MM.1S (cell line): ENCODE measurements around the gene SLC6A7.

Source experiments
- DNase-seq: peaks from one replicate; pipeline ENCODE4 v3.0.0-alpha.2; 2015
- H2AFZ ChIP-seq: fragments of 300-600 bp; sonication (generic); 2 replicates; pipeline ENCODE4 v1.6.0; 2016; ENCODE audit warnings: antibody characterized with exemption, low read length
- H3F3A ChIP-seq: fragments of 300-600 bp; sonication (generic); 2 replicates; pipeline ENCODE4 v1.6.1; 2016; ENCODE audit warnings: mild to moderate bottlenecking, antibody characterized with exemption, low read length, moderate library complexity, mixed read lengths; ENCODE audit not compliant: insufficient read depth
- H3K27ac ChIP-seq: fragments of 300-600 bp; sonication (generic); 2 replicates; pipeline ENCODE4 v1.5.1; 2016; ENCODE audit warnings: mild to moderate bottlenecking, low read length
- H3K27me3 ChIP-seq: fragments of 300-600 bp; sonication (generic); replicated peaks from 2 replicates; pipeline ENCODE4 v1.6.0; 2016; ENCODE audit warnings: low read length; ENCODE audit not compliant: insufficient read depth
- H3K36me3 ChIP-seq: fragments of 300-600 bp; sonication (generic); replicated peaks from 2 replicates; pipeline ENCODE4 v1.6.1; 2016; ENCODE audit warnings: mild to moderate bottlenecking, low read length, mixed read lengths; ENCODE audit not compliant: insufficient read depth
- H3K4me1 ChIP-seq: fragments of 300-600 bp; sonication (generic); 2 replicates; pipeline ENCODE4 v1.6.1; 2016; ENCODE audit warnings: low read length, mixed read lengths
- H3K4me2 ChIP-seq: fragments of 300-600 bp; sonication (generic); 2 replicates; pipeline ENCODE4 v1.6.0; 2016; ENCODE audit warnings: low read depth, low read length
- H3K4me3 ChIP-seq: fragments of 300-600 bp; sonication (generic); 2 replicates; pipeline ENCODE4 v1.5.1; 2016; ENCODE audit warnings: low read length, mixed read lengths
- H3K79me2 ChIP-seq: fragments of 300-600 bp; sonication (generic); 2 replicates; pipeline ENCODE4 v1.6.1; 2016; ENCODE audit warnings: mixed run types, low read length, mixed read lengths
- H3K9ac ChIP-seq: fragments of 300-600 bp; sonication (generic); 2 replicates; pipeline ENCODE4 v1.6.1; 2016; ENCODE audit warnings: low read length, mixed read lengths
- H3K9me2 ChIP-seq: fragments of 300-600 bp; sonication (generic); replicated peaks from 2 replicates; pipeline ENCODE4 v1.6.1; 2016; ENCODE audit warnings: mild to moderate bottlenecking, low read length, mixed read lengths; ENCODE audit not compliant: insufficient read depth
- H3K9me3 ChIP-seq: fragments of 300-600 bp; sonication (generic); replicated peaks from 2 replicates; pipeline ENCODE4 v1.6.1; 2016; ENCODE audit warnings: mild to moderate bottlenecking, low read length, mixed read lengths; ENCODE audit not compliant: insufficient read depth
- H4K20me1 ChIP-seq: fragments of 300-600 bp; sonication (generic); 2 replicates; pipeline ENCODE4 v1.6.1; 2016; ENCODE audit warnings: mild to moderate bottlenecking, low read length, moderate library complexity, mixed read lengths; ENCODE audit not compliant: insufficient read depth
- EZH2 ChIP-seq: fragments of 300-600 bp; sonication (generic); optimal IDR thresholded peaks from 2 replicates; pipeline ENCODE3; 2017; ENCODE audit warnings: low read depth, mild to moderate bottlenecking, antibody characterized with exemption, low read length, mixed read lengths
- EZH2phosphoT487 ChIP-seq: fragments of 300-600 bp; sonication (generic); IDR thresholded peaks from 2 replicates; pipeline ENCODE4 v1.6.1; 2018; ENCODE audit warnings: antibody characterized with exemption, low read length
- TF ChIP-seq, protein P1 (sequence below): fragments of 300-600 bp; sonication (generic); IDR thresholded peaks from 2 replicates; pipeline ENCODE4 v1.5.1; 2016; ENCODE audit warnings: antibody characterized with exemption, low read length, mixed read lengths

SLC6A7 gene

DNA sequence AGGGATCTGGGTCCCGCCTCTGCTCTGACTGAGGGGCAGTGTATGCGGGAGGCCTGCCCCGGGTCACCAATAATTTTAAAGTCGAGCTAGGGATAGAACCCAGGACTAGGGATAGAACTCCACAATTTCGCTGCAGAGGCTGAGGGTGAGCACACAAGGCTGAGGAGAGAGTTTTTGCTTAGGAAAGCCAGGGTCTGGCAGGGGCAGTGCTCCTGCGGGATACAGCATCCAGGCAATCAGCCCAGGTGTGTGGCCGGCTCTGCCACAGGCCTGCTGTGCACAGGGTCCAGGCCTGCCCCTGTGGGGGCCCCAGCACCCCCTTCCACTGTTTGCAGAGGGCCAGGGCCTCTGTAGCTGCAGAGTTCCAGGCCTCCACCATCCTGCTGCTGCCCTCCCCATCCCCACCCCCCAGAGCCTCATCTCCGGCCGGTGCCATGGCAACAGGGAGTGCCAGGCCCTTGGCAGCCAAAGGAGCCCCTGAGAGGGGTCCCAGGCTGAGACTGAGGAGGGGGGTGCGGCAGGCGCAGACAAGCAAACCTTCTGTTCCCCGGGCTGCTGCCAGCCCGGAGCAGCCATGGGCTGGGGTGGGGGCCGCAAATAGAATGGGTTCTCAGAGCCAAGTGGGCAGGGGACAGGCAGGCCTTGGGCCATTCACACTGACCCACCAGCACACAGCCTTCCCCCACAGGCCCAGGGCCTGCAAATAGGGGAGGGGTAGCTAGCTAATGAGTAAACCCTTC lies 42.8 kb upstream of the SLC6A7 start:
- no peak for TF ChIP-seq EZH2
- TF ChIP-seq EZH2phosphoT487 = no peak
- TF ChIP-seq, protein P1, sequence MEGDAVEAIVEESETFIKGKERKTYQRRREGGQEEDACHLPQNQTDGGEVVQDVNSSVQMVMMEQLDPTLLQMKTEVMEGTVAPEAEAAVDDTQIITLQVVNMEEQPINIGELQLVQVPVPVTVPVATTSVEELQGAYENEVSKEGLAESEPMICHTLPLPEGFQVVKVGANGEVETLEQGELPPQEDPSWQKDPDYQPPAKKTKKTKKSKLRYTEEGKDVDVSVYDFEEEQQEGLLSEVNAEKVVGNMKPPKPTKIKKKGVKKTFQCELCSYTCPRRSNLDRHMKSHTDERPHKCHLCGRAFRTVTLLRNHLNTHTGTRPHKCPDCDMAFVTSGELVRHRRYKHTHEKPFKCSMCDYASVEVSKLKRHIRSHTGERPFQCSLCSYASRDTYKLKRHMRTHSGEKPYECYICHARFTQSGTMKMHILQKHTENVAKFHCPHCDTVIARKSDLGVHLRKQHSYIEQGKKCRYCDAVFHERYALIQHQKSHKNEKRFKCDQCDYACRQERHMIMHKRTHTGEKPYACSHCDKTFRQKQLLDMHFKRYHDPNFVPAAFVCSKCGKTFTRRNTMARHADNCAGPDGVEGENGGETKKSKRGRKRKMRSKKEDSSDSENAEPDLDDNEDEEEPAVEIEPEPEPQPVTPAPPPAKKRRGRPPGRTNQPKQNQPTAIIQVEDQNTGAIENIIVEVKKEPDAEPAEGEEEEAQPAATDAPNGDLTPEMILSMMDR = no peak
- no peak overlapping the region for H3K4me2 ChIP-seq
- no peaks in the 10 kb centered on the region for H4K20me1 ChIP-seq
- H2AFZ ChIP-seq = no peak overlapping the region
- H3K4me1 ChIP-seq = no peaks in the 10 kb centered on the region
- no peaks in the 10 kb centered on the region for H3K27me3 ChIP-seq
- no peaks in the 10 kb centered on the region for H3K36me3 ChIP-seq
- no peak for DNase-seq
- H3K9me2 ChIP-seq = no peaks in the 10 kb centered on the region
- no peaks in the 10 kb centered on the region for H3K9me3 ChIP-seq
- H3K9ac ChIP-seq = no peak overlapping the region
- H3K27ac ChIP-seq = no peak overlapping the region
- H3F3A ChIP-seq = no peaks in the 10 kb centered on the region
- no peak overlapping the region for H3K4me3 ChIP-seq
- no peaks in the 10 kb centered on the region for H3K79me2 ChIP-seq

DNA sequence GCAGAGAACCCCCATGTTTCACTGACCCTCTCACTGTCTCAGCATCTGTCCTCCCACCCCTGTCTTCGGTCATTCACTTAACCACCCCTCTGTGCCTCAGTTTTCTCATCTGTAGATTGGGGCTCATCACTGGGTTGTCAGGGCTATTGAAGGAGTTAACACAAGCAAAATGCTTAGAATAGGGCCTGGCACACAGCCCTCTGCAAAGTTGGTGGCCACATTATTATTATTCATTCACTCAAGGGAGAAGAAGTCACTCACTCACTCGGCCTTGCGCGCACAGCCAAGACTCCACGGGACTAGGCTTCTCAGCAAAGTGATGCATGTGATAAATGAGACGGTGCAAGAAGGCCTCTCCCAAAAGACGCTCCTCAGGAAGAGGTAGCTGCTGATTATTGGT lies 42.2 kb upstream of the SLC6A7 start:
- H3K36me3 ChIP-seq = no peaks in the 10 kb centered on the region
- H3K27me3 ChIP-seq = no peaks in the 10 kb centered on the region
- H3F3A ChIP-seq = no peaks in the 10 kb centered on the region
- no peaks in the 10 kb centered on the region for H3K9me2 ChIP-seq
- H3K4me2 ChIP-seq = no peak overlapping the region
- no peaks in the 10 kb centered on the region for H3K9me3 ChIP-seq
- no peaks in the 10 kb centered on the region for H3K4me1 ChIP-seq
- DNase-seq = no peak
- H2AFZ ChIP-seq = no peak overlapping the region
- H3K79me2 ChIP-seq = no peaks in the 10 kb centered on the region
- no peak overlapping the region for H3K9ac ChIP-seq
- H3K27ac ChIP-seq = no peak overlapping the region
- H3K4me3 ChIP-seq = no peak overlapping the region
- TF ChIP-seq EZH2 (no peak), EZH2phosphoT487 (no peak)
- TF ChIP-seq, protein P1 = no peak
- no peaks in the 10 kb centered on the region for H4K20me1 ChIP-seq

DNA sequence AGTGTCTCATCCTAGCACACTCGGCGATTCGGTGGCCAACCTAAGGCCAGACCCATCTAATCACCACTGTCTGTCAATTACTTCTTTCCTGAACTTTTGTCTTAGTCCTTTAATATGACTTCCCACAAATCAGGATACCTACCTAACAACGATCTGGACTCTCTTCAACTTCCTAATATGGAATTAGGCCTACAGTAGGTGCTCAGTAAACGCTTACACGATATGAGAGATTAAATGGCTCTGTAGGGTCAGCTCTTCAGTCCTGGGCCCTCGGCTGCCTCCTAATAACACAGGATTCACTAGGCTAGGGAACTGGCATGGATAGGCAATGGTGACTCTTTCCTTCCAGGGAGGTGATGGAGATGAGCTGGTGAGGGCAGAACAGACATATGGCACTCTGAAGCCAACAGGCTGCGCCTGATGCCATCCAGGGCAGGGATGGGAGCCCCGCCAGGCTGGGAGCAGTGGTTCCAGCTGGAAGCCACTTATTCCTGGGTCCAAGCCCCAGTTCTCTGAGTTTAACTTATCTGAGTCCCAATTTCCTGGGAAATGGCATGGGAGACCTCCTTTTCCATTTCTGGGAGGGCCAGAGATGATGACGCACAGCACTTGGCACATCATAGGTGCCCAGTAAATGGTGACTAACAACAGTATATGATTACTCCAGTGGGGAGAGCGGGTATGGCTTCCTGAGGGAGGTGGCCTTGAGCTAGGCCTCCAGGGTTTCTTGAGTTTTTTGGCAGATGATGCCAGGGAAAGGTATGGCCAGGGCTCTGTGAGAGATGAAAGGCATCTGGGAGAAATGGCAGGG lies 41.5 kb upstream of the SLC6A7 start:
- no peak overlapping the region for H3K27ac ChIP-seq
- H3K4me2 ChIP-seq = no peak overlapping the region
- no peak overlapping the region for H3K4me3 ChIP-seq
- no peak overlapping the region for H3K9ac ChIP-seq
- H3F3A ChIP-seq = no peaks in the 10 kb centered on the region
- H3K4me1 ChIP-seq = no peaks in the 10 kb centered on the region
- H3K36me3 ChIP-seq = no peaks in the 10 kb centered on the region
- H2AFZ ChIP-seq = no peak overlapping the region
- no peaks in the 10 kb centered on the region for H3K79me2 ChIP-seq
- TF ChIP-seq EZH2phosphoT487 (no peak), EZH2 (no peak)
- TF ChIP-seq, protein P1 = no peak
- no peaks in the 10 kb centered on the region for H3K9me3 ChIP-seq
- no peaks in the 10 kb centered on the region for H3K9me2 ChIP-seq
- no peaks in the 10 kb centered on the region for H3K27me3 ChIP-seq
- H4K20me1 ChIP-seq = no peaks in the 10 kb centered on the region
- no peak for DNase-seq
